Stimulated activated CD8-positive, alpha-beta memory T cell treated with anti-CD3 and anti-CD28 coated beads, Interleukin-12 subunit alpha, Interleukin-12 subunit beta, amount 100 ng/mL, for 1 hour (primary cell): ENCODE data around the gene RIPPLY1.
A peak's percentile ranks its signal among the peaks of the same experiment; 100 is the strongest.
"Not testable (repeated sequence)": the region's sequence is repeated elsewhere in the genome, so short reads cannot be mapped to it uniquely, and the experiment has no call there.

ENCODE experiments used
- DNase-seq: peaks from one replicate; pipeline ENCODE4 v3.0.0-alpha.2; 2020; ENCODE audit warnings: low read depth

RIPPLY1 gene

GRCh38 chrX:106906361-106906760, 3.2 kb upstream of the RIPPLY1 start:
- DNase-seq = no peak

GRCh38 chrX:106905064-106905708, 2.0 kb upstream of the RIPPLY1 start:
- DNase-seq = no peak

DNA sequence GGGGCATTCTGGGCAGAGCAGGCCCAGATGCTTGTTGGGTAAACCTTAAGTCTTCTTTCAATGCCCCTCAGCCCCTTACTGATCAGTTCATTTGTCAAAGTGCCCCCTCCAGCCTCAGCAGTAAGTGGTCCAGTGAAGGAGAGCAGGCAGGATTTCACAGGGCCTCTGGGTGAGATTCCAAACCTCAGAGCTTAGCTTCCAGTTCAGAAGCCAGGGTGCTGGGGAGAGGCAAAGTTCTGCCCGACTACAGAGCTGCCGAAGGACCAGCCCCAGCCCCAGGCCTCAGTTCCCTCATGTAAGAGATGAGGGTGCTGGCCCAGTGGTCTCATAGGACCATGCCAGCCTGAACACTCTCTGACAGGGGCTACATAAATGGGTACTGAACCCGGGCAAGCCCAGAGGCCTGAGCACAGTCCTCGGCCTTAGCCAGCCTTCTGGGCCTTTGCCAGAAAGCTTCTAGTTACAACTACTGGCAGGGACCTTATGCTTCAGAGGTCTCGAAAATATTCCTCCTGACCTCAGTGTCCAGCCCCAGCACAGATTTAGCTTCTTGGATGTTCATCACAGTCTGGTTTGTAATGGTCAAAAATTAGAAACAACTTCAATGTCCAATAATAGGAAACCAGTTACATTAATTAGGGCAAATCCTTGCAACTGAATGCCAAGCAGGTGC, 851 bp upstream of the RIPPLY1 start:
- no peak for DNase-seq

GRCh38 chrX:106902684-106903083, 457 bp downstream of the RIPPLY1 start:
- DNase-seq = no peak

DNA sequence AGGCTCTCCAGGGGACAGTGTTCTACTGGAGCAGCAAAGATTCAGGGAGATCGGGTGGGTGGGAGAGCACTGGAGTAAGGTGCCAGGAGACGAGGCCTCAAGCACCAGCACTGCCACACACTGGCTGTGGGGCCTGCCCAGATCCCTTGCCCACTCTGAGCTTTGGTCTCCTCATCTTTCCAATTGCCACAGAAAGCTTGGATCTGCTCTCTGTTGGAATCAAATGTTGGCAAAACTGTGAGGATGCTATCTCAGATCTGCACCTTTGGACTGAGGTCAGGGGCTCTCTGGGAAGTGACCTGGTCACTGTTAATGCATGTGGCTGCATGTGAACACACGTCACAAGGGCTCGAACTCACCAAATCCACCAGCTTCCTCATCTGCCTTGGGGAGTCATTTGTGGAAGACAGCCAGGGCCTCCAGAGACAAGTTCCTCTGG, 1.3 kb downstream of the RIPPLY1 start:
- DNase-seq = no peak

DNA sequence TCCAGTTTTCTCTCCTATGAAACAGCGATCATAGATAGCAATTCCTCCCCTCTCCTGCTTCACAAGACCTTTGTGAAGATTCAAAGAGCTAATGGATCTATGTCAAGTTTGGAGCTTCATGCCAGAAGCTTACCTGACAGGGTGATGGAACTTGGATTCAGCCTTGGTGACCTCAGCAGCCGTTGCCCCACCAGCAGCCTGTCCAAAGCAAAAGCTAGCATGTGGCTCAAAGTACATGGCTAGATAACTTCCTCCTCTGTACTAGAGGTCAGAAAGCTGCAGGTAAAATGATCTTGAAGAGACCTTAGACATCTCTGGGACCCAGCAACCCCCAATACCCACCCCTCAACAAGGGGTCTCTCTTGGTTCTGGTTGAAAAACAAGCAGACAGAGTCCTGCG, 1.8 kb downstream of the RIPPLY1 start:
- DNase-seq = no peak

GRCh38 chrX:106899841-106900240, 3.3 kb downstream of the RIPPLY1 start:
- DNase-seq = no peak

DNA sequence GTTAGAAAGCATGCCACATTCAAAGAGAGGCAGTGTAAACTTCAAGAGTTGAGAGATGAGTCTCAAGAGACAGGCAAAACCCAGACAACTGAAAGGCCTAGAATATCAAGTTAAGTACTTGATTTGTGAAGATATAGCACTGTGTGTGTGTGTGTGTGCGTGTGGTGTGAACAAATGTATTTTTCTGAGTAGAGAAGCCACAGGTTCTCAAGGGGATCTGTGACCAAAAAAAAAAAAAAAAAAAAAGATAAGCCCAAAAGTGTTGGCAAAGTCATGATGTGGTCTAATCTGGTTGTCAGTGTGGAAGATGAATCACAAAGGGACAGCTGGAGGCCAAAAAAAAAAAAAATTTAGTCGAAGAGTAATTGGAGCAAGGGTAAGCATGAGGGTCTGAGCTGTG, 3.9 kb downstream of the RIPPLY1 start:
- DNase-seq = no peak

- no peak for DNase-seq
These were observed 4.7 kb downstream of the RIPPLY1 start for GRCh38 chrX:106898462-106898861.

GRCh38 chrX:106897259-106897658, 5.9 kb downstream of the RIPPLY1 start:
- DNase-seq = no peak

DNA sequence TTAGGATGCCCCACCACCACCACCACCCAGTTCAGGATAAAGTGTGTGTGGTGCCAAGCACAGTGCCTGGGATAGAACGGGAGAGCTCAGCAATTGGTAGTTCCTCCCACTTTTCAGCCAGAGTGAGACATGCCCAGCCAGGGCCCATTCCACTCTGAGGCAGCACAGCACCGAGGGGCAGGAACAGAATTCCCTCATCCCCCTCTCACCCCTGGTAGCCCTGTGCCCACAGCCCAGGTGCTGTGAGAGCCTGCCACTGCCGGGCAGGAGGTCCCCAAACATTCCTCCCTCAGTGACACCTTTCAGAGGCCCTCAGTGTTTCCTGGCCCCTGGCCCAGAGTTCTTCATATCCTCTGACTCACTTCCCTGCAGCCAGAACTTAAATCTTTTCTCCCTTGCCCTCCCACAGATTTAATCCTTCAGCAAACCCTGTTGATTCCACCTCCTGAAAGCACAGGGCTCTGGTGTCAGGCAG, 8.1 kb downstream of the RIPPLY1 start:
- no peak for DNase-seq

DNA sequence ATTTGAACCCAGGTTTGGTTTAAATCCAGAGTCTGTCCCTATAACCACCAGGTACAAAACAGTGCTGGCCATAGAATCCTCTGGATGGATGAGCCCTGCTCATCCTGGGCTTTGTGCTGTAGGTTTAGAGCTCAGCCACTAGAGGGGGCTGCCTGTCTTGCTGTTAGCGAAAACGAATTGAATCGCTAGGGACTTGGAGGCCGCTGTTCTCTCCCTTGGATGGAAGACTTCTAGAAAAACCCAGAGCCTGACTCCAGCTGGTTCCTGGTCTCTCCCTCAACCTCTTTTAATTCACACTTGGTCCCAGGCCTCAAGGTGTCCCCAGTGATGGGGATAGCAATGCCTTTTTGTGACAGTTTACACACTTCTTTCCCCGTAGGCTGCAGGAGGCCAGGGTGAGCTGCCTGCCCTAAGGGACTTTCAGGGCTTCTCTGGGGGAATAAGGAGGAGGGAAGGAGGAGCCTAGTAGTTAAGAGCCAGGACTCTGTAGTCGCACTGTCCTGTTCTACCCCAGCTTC, 8.7 kb downstream of the RIPPLY1 start:
- peak; percentile 22 for DNase-seq

- DNase-seq = no peak
These were observed 11.2 kb downstream of the RIPPLY1 start for GRCh38 chrX:106891762-106892460.

DNA sequence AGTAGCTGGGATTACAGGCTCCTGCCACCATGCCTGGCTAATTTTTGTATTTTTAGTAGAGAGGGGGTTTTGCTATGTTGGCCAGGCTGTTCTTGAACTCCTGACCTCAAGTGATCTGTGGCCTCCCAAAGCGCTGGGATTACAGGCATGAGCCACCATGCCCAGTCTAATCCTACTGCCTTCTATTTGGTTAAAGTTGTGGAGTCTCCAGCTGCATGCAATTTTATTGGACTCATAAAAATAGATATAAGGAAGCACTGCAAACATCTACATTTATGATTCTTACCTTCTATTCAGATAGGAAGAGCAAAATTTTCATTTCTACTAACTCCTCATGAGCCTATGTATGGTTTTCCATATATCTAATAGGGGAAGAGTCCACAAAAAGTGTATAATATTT, 13.7 kb downstream of the RIPPLY1 start:
- no peak for DNase-seq

DNA sequence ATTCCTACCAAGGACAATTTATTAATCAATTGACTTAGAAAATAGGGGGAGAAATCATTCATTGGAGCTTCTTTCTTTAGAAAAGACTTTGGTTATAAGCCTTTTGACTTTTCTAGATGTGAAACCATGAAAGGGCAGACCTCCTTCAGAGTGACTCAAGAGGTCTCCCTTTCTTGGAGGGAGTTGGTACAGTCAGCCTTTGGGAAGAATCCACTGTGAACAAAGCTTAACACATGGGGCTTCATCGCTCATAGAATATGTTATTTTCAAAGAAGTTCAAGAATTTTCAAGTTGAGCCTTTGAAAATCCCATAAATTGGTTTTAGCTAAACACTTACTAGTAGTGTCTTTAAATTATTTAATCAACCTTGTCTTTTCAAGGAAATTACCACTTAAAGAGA, 28.0 kb downstream of the RIPPLY1 start:
- DNase-seq = no peak

DNA sequence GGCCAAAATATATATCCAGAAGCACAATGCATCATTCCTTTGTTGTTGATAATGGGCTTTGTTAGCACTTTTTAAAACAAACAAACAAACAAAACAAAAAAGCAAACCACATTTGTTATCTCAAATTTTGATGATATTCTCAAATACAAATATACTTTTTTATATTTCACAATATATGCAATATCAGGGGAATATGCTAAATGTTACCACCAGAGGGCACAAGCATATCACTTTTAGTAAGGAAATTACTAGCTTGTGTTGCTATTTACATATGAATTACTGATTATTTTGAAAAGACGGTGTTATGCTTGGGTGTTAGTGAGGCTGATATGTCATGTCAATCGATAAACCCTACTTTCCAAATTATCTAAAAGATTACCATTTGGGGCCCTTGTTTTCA, 29.1 kb downstream of the RIPPLY1 start:
- DNase-seq = no peak

- DNase-seq = not testable (repeated sequence)
These were observed 30.3 kb downstream of the RIPPLY1 start for GRCh38 chrX:106872796-106873195.

GRCh38 chrX:106863697-106864096, 39.4 kb downstream of the RIPPLY1 start:
- DNase-seq = no peak

DNA sequence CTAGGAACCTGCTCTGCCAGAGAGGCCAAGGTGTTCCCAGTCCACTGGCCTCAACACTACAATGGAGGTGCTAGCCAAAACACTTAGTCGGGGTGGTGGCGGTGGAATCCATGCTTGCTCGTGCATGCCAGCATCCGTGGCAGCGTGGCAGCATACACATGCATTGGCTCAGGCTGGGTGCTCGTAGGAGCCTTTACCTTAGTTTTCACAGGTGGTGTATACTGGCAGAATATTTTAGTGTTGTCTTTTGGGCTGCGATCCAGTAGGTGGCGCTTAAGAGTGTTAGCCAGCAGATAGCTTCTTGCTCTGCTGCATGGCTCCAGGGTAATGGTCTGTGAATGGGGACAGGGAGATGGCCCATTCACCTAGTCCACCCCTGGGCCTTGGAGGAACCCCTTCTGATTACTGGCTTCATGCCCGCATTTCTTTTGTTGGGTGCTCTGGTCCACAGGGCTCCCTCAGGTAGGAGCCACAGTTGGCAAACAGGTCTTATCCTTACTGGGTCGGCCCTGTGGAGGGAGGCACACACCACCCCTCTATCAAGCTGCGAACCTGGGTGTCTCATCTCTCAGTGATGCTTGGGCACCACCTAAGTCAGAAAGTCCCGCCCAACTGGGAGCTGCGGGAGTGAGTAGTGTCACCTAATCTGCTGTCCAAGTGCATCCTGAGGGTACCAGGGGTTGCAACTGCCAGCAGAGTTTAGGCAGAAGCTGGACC, 40.0 kb downstream of the RIPPLY1 start:
- DNase-seq = no peak
